Uterus (tissue), 4 donors: ENCODE data around the gene RCE1. TPM values are rescaled to one million over a fixed set of nuclear protein-coding genes. Genes with fewer than 3 reads are reported as not detected.

Experiments used
- DNase-seq, 2 donors: peaks; one replicate each; pipeline ENCODE4 v3.0.0-alpha.2; 2019 to 2020
- H3K27ac ChIP-seq, 2 donors: fragments of 200-600 bp; sonication (generic); 1 replicate in 1 of 2; 2 replicates in 1 of 2; pipeline ENCODE4 v1.5.1; 2016 to 2018
- H3K27me3 ChIP-seq, 2 donors: fragments of 200-600 bp; sonication (generic); one replicate each; pipeline ENCODE4 v1.5.1; 2018 to 2019; ENCODE audit warnings: control low read depth in 1 of 2
- H3K36me3 ChIP-seq, 2 donors: fragments of 200-600 bp; sonication (generic); one replicate each; pipeline ENCODE4 v1.5.1; 2019; ENCODE audit warnings: control low read depth in 1 of 2
- H3K4me1 ChIP-seq, 2 donors: fragments of 200-600 bp; sonication (generic); one replicate each; pipeline ENCODE4 v1.5.1; 2018 to 2019; ENCODE audit warnings: control low read depth in 1 of 2
- H3K4me3 ChIP-seq, 2 donors: fragments of 200-600 bp; sonication (generic); 1 replicate in 1 of 2; 2 replicates in 1 of 2; pipeline ENCODE4 v1.5.1; 2018 to 2019; ENCODE audit warnings: mild to moderate bottlenecking in 1 of 2
- H3K9me3 ChIP-seq, 2 donors: fragments of 200-600 bp; sonication (generic); one replicate each; pipeline ENCODE4 v1.5.1; 2019; ENCODE audit warnings: control low read depth in 1 of 2
- POLR2A ChIP-seq, 2 donors: fragments of 450-650 bp; IDR thresholded peaks; one replicate each; pipeline ENCODE4 v1.6.1; 2016; ENCODE audit warnings: antibody characterized with exemption in 2 of 2, mild to moderate bottlenecking in 1 of 2, moderate library complexity in 1 of 2
- intact Hi-C: fragments of 100-400 bp; cut with DNase I; formaldehyde crosslinking; loops from one replicate; pipeline ENCODE4 v1.15.1; 2023; ENCODE audit warnings: low total_unique reads
- total RNA-seq, 4 donors: library from RNA; depleted of rRNA in 3 of 4; stranded (reverse); fragments of >200 nt in 3 of 4; gene quantifications; one replicate each; pipeline versions ENCODE4 v1.1.0 to v1.2.4, GENCODE V29; 2014 to 2023
- TF ChIP-seq, protein P1 (sequence below), 4 experiments: fragments of 200-600 bp in 2 of 4; fragments of 450-650 bp in 2 of 4; sonication (generic) in 2 of 4; IDR thresholded peaks; one replicate each; pipeline ENCODE4 v1.5.1; 2016 to 2019; ENCODE audit warnings: antibody characterized with exemption in 4 of 4, mild to moderate bottlenecking in 2 of 4, moderate library complexity in 1 of 4
- donor health status: DM: yes; HTN: yes; CAD: no.

The RCE1 gene
- total RNA-seq, 4 donors from 2014 or later: 2.3 to 19.4 (median 13.7) TPM

DNA sequence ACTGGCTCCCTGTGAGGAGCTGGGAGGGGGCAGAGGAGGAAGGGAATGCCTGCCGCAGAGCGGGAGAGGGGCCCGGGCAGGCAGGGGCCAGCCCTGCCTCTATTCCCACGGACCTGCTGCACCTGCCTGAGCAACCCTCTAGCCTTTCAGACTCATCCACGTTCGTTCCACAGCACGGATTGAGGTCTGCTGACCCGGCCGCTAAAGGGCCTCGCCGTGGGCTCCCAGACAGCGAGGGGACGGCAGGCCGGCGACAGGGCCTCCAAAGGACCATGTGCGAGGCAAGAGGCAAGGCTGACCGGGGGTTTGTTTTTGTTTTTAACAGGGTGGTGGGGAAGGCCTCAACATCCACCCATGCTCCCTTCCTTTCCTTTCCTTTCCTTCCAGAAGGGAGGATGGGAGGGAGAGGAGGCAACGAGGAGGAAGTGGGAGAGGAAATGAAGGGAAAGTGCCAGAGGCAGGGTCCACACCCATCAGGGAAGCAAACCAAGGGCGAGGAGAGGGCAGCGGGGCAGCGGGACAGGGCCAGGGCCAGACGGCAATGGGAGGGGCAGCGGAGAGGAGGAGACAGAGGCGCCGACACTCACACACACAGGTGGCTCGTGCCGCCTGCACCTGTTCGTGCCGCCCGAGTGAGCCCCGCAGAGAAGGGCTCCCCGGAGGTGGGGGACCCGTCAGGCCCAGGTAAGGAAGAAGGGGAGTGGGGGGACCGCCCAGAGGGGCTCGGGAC is 21.1 kb downstream of the RCE1 start:
- no peaks in the 10 kb centered on the region for H3K4me1 ChIP-seq
- no peak overlapping the region for H3K4me3 ChIP-seq
- no peaks in the 10 kb centered on the region for H3K9me3 ChIP-seq
- no peaks in the 10 kb centered on the region for H3K27me3 ChIP-seq
- no peaks in the 10 kb centered on the region for H3K36me3 ChIP-seq
- TF ChIP-seq, protein P1, sequence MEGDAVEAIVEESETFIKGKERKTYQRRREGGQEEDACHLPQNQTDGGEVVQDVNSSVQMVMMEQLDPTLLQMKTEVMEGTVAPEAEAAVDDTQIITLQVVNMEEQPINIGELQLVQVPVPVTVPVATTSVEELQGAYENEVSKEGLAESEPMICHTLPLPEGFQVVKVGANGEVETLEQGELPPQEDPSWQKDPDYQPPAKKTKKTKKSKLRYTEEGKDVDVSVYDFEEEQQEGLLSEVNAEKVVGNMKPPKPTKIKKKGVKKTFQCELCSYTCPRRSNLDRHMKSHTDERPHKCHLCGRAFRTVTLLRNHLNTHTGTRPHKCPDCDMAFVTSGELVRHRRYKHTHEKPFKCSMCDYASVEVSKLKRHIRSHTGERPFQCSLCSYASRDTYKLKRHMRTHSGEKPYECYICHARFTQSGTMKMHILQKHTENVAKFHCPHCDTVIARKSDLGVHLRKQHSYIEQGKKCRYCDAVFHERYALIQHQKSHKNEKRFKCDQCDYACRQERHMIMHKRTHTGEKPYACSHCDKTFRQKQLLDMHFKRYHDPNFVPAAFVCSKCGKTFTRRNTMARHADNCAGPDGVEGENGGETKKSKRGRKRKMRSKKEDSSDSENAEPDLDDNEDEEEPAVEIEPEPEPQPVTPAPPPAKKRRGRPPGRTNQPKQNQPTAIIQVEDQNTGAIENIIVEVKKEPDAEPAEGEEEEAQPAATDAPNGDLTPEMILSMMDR (IDR thresholded peaks at IDR 0.05): no peak
- TF ChIP-seq POLR2A (IDR thresholded peaks at IDR 0.05): no peak
- intact Hi-C loops: no loop called here
- no peak for DNase-seq
- no peak overlapping the region for H3K27ac ChIP-seq

DNA sequence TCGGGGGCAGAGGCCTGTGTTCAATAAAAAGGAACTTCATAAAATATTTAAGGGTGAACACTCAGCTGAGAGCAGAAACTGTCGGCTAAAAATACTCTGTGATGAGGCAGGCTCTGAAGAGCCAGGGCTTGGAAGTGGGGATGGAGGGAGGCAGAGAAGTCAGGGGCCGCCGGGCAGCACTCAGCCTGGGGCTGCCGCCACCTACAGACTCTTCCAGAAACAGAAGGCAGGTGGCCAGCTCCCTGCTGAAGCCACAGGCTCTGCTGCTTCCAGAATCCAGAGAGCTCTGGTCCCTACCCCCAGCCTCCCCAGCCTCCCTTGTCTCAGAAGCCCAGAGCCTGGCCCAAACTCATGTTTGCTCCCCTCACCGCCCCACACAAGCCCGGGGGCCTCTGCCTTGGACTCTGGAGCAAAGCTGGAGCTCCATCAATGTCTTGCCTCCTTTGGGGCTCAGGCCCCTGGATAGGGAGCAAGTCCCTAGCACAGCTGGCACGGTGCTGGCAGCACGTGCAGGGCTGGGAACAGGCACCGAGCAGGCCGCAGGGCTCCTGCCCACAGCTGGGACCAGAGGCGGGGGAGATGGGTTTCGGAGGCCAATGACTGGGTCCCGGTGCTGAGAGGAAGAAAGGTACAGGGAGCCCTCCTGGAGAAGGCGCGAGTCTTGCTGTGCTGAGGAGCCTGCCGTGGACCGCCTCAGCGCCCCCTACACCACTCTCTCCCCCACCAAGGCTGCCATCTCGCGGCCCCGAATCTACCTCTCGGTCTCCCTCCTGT is 21.9 kb downstream of the RCE1 start:
- Histone ChIP-seq H3K27ac (no peak overlapping the region), H3K9me3 (no peaks in the 10 kb centered on the region), H3K27me3 (no peaks in the 10 kb centered on the region), H3K36me3 (no peaks in the 10 kb centered on the region), H3K4me3 (no peak overlapping the region), H3K4me1 (no peaks in the 10 kb centered on the region)
- intact Hi-C loops: no loop called here
- TF ChIP-seq, protein P1 (IDR thresholded peaks at IDR 0.05): no peak
- no peak for TF ChIP-seq POLR2A (IDR thresholded peaks at IDR 0.05)
- no peak for DNase-seq

DNA sequence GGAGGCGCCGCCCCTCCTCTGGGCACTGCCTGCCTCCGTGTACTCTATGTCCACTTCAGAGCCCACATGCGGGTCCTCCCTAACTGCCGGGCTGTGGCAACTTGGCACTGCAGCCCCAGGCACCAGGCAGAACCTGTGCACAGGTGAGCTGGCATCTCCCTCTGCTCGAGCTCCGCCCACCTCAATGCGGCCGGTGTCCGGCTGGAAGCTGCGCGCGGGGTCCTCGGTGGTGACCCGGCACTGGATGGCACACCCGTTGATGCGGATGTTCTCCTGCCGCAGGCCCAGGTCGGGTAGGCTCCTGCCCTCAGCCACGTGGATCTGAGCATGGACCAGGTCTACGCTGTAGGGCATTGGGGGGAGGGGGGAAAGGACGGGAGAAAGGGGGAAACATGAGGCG is 22.8 kb downstream of the RCE1 start:
- no peaks in the 10 kb centered on the region for H3K9me3 ChIP-seq
- TF ChIP-seq POLR2A (IDR thresholded peaks at IDR 0.05): no peak
- TF ChIP-seq, protein P1 (IDR thresholded peaks at IDR 0.05): no peak
- H3K4me3 ChIP-seq: no peak overlapping the region
- H3K36me3 ChIP-seq: no peaks in the 10 kb centered on the region
- H3K4me1 ChIP-seq: no peaks in the 10 kb centered on the region
- no peaks in the 10 kb centered on the region for H3K27me3 ChIP-seq
- DNase-seq: no peak
- intact Hi-C loops: no loop called here
- no peak overlapping the region for H3K27ac ChIP-seq

DNA sequence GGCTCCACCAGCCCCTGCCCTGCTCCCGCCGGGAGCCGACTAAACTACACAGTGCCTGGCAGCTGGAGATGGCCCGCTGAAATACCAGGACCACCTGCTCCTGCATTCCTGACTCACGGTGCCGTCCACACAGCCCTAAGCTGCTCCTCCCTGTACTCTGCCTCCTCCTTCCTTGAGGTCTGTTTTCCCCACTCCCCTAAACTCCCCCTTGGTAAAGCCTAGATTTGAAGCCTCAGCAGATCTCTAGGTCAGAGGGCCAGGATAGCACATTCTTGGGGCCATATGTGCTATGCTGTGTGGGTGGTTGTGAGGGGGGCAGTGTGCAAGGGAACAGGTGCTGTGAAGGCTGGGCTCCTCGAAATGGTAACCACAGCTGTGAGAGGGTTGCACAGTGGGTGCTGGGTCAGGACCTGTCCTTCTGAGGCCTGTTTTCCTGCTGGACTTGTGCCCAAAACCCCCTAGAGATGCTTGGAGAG is 23.3 kb downstream of the RCE1 start:
- no peaks in the 10 kb centered on the region for H3K36me3 ChIP-seq

DNA sequence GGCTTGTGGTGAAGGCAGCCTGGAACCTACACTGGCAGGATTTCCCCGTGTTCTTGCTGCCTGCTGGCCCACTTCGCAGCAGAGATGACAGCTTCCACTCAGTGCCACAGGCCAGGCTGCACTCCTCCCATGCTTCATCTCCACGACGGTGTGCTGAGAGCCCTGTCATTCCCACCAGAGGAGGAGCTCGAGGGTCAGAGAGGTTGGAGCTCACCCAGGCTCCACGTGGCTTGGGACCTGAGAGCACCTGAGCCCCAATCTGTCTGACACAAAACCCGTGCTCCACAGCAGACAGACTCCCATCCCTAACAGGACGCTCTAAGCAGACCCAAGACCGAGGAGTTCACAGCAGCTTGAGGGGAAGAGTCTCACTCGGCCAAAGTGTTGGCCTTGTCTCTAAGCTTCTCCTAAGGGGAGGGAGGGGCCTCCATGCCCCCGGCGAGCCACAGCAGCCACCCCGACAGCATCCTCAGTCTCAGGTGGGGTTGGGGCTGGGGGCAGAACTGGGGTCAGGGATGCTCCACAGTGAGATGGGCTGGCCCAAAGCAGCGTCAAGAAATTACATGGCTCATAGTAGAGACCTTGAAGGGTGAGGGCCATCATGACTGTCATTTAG is 24.3 kb downstream of the RCE1 start:
- no peak overlapping the region for H3K4me3 ChIP-seq
- intact Hi-C loops: no loop called here
- no peaks in the 10 kb centered on the region for H3K4me1 ChIP-seq
- no peaks in the 10 kb centered on the region for H3K27me3 ChIP-seq
- TF ChIP-seq, protein P1 (IDR thresholded peaks at IDR 0.05): no peak
- TF ChIP-seq POLR2A (IDR thresholded peaks at IDR 0.05): no peak
- H3K9me3 ChIP-seq: no peaks in the 10 kb centered on the region
- no peak for DNase-seq
- H3K27ac ChIP-seq: no peak overlapping the region
- no peaks in the 10 kb centered on the region for H3K36me3 ChIP-seq

More for the DNA sequence above, 23.3 kb downstream of the RCE1 start:
- no peaks in the 10 kb centered on the region for H3K9me3 ChIP-seq
- H3K27me3 ChIP-seq: no peaks in the 10 kb centered on the region
- DNase-seq: no peak
- intact Hi-C loops: no loop called here
- no peak overlapping the region for H3K27ac ChIP-seq
- H3K4me1 ChIP-seq: no peaks in the 10 kb centered on the region
- no peak for TF ChIP-seq POLR2A (IDR thresholded peaks at IDR 0.05)
- no peak overlapping the region for H3K4me3 ChIP-seq
